Kasumi-1 (cell line): ENCODE results near the gene SLC38A1.

Experiments used
- DNase-seq, 2 experiments: peaks; one replicate each; lab custom pipeline; 2025; lab: John Stamatoyannopoulos, UW

SLC38A1 gene

DNA sequence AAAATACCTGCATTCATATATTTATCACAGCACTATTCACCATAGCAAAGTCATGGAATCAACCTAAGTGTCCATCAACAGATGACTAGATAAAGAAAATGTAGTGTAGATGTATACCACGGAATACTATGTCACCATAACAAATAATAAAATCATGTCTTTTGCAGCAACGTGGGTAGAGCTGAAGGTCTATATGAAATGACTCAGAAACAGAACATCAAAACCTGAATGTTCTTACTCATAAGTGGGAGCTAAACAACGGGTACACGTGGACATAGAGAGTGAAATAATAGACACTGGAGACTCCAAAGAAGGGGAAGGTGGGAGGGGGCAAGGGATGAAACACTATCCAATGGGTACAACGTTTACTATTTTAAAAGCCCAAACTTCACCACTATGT lies 37.9 kb downstream of the SLC38A1 start:
- DNase-seq, result no peak

DNA sequence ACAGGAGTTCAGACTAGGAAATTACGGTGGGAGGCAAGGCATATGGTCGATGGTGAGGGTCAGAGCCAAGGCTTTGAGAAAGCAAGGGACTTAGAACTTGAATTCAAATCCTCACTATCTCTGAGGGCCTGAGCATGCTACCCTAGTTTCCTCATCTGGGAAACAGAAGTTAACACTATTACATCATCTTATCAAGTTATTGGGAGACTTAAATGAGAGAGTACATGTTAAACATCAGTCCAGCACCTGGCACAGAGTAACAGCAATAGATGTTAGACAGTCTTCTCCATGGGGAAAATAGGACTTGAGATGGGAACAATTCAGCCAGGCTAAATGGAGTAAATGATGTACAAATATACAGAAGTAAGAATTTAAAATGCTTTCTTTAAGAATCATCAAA lies 38.5 kb downstream of the SLC38A1 start:
- DNase-seq, result peak in 1 of 2 experiments; percentile 18

DNA sequence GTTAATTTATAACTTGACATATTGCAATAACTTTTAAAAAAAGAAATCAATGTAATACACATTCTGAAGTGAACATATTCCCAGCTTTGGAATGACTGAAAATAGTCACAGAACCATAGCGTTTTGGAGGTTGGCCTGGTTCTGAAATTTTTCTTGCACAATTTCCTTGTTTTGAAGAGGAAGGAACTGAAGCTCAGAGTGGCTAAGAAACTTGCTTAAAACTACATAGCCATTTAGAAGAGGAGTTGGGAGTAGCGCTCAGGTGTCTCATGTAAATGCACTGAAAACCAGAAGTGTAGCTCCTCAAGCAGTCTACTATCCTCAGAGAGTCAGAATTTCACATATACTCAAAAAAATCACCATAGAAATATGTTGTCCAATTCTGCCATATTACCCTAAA lies 41.2 kb downstream of the SLC38A1 start:
- peak; percentile 52 to 71 for DNase-seq

DNA sequence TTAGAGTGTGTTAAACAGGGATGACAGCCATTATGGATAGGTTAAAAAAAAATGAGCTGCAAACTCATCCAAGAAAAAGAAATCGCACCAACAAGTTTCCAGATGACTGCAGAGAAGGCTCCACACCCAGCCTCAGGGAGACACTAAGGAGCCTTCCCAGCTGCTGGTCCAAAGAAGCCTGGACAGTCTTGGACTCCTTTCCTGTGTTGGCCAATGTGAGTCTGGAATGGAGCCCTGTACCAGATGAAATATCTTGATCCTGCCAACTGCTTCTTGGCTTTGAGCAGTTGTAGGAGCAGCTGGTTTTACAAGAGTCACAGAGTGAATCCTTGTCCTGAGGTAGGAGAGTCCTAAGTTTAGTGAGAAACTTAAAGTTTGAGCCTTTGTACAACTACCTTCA lies 44.5 kb downstream of the SLC38A1 start:
- no peak for DNase-seq

DNA sequence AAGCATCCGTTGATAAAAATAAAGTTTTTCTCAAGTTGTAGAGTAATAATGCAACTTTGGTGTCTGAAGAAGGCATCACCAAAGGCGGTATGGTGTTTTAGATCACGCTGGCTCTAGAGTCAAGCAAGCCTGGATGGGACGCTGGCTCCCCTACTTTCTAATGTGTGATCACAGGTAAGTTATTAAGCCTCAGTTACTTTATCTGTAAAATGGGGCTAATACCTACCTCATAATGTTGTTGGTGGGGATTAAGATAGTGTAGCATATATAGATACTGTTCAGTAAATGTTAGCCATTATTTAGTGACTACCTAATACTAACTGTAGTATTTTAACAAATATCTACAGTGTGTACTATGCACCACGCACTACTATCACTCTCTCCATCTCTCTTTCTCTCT lies 45.8 kb downstream of the SLC38A1 start:
- no peak for DNase-seq

DNA sequence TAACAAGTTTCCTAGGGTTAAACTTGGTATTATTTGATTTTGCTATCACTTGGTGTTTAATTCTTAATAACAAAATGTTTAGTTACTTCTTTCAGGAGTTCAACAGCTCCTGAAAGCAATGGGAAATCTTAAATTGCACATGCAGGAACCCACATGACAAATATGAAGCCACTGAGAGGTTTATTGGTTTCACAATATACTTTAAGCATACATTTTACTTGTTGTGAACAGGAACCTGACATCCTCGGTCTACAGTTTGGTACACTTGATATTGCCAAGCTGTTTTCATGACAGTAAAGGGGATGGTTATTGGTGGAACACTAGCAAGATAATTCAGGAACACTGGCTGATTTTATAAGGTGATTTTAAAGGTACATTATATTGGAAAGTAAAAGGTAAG lies 46.2 kb downstream of the SLC38A1 start:
- no peak for DNase-seq

DNA sequence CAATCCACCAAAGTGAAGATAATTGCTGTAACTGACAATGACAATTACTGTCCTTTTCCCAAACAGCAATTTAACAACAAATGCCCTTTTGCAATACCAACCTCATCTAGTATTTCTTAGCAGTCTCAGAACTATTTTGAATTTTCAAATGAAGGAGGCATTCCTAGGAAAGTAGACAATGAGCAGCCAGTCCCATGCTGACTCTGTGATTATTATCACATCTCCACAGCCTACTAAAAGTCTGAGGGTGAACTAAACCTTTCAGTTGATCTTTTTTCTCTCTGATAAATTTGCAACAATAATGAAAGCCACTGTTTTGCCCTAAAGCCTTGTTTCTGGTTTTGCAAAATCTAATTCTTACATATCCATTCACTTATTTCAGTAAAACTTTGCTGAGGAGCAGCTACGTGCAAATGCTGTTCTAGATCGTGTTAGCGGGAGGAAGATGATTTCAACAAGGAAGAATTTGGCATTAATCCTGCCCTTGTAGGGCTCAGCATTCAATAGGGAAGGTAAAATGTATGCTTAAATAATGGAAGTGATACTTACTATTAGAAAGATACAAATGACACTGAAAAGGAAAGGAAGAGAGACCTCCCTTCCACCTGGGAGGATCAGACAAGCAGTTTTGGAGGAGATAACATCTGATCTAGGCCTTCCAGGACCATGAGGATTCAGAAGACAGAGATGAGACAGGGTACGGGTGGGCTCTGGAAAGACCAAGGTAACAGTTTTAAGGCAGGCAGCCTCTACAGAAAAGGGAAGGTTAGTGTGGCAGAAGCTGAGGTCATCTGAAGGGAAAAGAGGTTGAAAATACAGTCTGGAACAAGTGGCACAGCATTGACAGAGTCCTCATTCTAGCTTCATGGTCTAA lies 47.4 kb downstream of the SLC38A1 start:
- no peak for DNase-seq

DNA sequence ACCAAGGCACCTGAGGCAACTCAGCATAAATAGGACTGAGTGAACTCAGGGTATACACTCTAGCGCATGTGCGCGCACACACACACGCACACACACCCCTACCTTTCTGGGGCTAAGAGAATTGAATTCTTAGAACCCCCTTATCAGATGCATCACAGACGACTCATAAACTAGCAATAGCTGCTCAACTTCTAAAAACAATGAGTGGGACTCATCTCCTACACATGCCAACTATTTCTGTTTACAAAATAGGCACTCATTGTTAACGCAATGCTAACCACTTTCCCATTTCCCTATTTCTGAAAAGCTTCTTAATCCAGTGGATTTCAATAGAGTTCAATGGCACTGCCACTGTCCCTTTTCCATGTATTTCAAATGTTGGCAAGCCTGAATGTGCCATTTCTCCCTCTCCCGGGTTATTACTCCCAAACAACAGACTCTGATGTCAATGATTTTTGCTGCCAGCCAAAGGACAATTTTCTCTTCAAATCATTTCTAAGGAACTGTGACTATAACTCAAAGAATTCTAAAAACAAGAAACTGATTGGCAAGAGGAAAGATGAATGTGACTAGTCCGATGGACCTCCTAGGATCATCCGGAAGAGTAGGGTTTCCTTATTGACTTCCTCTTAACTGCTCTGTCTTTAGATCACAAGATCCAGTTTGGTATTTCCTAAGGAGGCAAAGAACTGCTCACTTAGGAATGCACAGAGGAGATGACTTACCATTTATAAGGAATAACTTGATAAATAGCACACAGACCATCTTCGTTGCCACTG lies 48.8 kb downstream of the SLC38A1 start:
- DNase-seq, result no peak

DNA sequence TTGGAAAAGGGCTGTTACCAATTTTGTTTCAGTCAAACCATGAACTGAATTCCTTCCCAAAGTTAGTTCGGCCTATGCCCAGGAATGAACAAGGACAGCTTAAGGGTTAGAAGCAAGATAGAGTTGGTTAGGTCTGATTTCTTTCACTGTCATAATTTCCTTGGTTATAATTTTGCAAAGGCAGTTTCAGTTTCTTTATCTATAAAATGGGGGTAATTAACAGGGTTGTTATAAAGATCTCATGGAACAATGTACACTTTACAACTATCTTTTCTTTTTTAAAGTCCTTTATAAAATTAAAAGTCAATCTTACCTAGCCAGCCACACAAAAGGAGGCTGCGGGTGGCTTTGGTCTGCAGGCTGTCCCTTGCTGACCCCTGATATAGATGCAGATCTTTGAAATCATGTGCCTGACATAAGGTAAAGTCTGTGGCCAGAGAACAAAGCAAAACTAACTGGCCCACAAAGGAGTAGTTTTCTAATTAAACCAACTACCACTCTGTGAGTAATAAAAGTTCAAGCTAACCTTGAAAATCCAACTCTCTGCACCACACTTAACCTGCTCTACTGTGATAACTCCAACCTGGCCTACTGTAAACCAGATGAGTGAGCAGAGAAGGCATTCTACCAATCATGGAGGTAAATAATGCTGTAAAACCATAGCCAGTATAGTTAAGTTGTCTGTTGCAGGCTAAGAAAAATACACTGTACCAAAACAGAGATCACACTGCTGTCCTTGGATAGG lies 49.5 kb downstream of the SLC38A1 start:
- no peak for DNase-seq

DNA sequence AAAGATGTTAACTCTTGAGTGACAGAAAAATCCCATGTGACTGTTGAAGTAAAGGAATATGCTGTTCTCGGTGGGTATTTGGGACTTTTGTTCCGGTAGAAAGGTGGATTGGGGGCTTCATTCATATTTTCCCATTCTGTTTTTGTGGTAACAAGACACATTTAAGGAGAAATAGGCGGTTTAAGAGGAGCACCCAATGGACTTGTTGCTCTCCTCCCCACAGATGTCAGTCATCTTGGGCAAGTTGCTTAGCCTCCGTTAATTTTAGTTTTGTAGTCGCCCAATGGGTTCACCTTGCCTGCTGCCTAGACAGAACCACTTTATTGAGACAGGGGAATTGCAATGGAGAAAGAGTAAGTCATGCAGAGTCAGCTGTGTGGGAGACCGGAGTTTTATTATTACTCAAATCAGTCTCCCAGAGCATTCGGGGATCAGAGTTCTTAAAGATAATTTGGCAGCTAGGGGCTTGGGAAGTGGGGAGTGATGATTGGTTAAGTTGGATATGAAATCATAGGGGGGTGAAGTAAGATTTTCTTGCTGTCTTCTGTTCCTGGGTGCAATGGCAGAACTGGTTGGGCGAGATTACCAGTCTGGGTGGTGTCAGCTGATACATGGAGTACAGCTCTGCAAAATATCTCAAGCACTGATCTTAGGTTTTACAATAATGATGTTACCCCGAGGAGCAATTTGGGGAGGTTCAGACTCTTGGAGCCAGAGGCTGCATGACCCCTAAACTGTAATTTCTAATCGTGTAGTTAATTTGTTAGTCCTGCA lies 50.3 kb downstream of the SLC38A1 start:
- no peak for DNase-seq

DNA sequence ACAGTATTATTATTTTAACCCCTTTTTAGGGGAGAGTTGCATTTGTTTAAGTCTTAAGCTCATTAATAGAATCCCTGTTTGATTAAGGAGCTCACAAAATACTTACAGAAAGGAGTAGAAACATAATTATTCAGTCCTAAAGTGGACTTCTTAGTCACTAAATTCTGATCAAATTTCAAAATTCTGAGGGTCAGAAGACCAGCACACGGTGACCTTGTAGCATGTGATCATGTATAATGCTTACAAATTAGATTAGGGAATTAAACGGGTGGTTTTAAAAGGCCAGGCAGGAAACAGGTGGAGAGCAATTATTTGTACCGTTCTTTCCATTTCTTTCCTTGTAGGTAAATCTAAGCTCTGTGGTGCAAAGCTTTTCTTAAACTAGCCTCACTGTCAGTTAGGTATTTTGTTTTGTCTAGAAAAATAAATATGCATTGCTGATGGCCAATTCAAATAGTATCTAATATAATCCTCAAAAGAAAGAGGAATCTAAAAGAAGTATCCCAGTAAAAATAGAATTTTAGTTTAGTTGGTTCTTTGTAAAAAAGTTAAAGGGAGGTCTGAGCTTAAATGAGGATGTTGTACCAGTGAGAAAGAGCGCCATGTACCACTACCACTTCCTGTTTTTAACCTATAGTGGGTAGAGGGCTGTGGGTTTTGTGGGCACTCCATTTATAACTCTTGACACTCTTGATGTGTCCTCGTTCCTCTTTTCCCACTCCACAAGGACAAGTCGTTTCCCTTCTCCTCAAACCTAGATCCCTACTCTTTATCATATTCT lies 51.1 kb downstream of the SLC38A1 start:
- DNase-seq, result peak; percentile 90 to 93

DNA sequence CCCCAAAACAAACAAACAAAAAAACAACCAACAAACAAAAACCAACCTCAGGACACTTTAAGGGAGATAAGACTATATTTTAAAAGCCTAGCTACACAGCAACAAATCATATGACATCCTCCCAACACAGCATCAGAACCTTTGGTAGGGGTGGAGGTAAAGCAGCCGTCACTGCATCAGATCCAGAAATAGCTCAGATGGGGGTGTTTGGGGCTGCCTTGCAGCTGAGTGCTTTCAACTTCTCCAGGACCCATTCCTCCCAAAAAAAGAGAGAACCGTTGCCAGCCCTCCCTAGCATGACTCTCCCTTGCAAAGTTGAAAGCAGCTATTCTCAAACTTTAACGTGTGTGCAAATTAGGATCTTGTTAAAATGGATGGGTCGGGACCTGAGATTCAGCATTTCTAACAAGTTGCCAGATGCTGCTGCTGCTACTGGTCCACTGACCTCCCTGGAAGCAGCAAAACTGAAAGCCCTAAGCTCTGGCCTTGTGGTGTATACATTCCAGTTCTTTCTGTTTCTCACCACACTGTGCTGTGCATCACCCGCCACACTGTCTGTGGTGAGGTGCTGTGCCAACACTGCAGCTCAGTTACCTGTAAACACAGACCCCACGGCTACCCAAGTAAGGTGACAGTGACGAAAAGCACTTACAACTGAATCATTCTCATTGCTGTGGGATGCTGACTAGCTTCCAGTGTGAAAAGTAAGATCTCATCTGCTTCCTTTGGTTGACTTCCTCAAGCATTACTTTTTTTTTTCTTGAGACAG lies 54.0 kb downstream of the SLC38A1 start:
- DNase-seq, result peak; percentile 21 to 28

DNA sequence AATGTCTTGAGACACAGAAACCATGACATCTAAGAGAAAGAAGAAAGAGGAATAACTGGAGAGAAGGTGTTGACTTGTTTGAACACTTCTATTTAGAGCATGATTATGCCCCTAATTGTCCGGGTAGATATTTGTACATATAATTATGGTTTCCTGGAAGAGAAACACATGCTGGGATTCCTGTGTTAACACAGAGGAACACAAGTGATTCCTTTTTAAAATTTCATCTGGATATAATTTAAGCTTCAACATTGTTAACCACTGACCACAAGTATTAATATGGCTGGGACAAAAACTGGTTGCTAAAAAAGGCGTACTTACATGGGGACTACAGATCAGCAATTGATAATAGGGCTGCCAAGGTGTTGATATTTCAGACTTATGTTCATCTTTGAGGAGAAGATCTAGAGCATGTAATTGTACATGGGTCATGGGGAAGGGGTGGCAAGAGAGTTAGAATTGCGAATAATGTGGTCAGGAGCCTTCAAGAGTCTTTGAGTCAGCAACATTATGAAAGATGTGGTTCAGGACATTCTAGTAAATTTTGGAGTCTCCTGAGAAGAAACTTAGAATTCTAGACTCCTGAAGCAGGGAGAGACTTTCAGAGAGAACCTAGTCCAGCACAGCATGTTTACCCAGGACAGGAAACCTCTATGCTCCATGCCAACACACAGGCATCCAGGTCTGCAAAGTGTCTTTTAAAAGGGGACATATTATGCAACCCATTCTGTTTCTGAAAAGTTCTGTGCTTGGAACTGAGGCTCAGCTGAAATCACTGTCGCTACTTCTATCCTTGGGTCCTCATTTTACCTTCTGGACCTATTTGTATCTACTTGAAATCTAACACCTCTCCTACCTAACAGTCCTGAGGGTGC lies 56.5 kb downstream of the SLC38A1 start:
- no peak for DNase-seq

DNA sequence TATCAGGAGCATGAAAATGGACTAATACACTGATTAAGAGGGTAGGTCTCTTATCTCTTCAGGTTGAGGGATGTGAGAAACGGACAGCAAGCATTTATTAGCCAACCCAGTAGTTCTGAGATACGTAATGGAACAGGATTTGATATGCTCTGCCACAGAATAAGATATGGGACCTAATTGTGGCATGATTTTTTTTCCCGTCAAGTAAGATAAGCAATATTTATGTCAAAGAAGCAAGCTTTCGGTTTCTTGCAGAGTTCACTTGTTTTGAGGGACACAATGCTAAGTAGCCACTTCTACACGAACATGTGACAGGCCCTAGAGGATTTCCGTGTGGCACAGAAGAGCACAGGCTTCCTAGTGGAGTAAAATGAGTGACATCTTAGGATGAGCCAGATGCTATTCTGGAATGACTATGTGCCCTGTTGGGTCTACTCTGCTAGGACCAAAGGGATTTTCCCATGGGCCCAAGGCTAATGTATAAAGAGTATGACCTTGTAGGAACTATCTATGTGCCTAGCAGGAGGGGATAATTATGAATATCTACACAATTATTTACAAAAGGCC lies 57.9 kb downstream of the SLC38A1 start:
- DNase-seq, result no peak

DNA sequence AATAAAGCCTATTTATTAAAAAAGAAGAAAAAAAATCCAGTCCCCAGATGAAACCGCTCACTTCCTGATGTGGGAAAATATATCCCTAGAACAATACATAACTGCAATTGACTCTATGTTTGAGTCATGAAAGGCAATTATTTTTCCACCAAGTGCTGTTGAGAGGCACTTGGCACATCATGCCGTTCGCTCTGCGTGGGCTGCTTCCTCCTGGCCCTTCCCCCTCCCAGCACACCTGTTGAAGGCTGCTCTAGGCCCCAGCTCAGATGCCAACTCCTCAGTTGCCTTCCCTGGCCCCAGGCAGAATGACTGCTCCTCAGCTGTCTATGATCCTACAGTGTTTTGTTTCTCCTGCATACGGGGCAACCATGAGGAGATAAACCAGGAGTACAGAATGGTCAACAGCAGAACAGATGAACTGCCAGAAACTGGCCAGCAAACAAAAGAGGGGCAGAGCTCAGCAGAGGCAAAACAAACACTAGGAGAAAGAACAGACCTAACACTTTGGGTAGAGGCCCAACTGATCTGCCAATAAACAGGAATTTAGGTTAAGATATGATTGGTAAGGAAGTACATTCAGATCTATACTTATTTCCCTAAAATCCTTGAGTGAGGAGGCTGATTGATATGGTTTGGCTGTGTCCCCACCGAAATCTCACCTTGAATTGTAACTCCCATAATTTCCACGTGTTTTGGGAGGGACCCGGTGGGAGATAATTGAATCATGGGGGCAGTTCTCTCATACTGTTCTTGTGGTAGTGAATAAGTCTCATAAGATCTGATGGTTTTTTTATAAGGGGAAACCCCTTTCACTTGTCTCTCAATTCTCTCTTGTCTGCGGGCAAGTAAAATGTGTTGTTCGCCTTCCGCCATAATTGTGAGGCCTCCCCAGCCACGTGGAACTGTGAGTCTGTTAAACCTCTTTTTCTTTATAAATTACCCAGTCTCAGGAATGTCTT lies 58.6 kb downstream of the SLC38A1 start:
- DNase-seq, result no peak

DNA sequence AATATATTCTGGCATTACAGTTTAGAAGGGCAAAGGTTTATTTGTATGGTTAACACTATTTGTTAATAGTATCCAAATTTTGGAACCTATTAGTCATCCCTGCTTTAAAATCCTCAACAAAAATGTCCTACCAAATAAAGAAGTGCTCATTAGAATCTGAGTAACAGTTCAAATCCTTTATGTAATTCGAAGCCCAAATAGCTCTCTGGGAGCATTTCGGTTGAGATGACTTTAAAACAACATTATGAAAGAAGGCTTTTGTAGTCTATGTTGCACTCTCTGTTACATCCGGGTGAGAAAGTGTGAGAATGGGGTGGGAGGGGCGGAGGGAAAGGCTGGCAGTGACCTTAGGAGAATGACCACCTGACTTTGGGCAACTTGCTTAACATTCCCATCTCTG lies 59.7 kb downstream of the SLC38A1 start:
- no peak for DNase-seq

DNA sequence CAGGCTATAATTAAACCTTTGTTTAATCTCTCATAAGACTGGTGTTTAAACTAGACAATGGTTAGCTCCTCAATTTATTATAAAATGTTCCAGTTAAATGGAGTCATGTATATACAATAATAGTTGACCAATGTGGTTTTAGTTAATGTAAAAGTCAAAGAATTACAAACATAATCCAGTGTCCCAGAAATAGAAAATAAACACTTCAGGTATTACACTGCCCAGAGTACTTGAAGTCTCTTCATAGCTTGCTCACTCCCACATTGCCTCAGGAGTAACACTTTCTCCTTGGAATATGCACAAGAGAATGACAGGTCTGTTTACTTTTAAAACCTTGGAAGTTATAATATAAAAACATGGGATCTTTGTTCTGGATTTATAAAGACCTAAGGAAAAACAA lies 60.5 kb downstream of the SLC38A1 start:
- no peak for DNase-seq

DNA sequence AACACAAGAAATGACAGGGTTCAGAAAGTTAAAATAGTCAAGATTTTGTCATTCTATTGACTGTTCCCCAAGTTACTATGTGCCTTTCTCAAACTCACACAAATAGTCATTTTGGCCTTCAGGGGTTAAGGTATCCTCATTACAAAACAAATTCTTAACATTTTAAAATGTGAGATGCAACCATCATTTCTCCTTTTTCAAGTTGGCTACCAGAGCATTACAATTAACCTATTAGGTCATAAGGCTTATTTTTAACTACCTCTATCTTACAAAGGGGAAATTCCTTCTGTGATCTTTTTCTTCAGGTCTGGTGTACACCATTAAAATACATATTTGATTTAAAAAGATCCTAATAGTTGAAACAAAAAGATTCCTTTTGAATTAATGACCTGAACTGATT lies 61.2 kb downstream of the SLC38A1 start:
- DNase-seq, result no peak
